Measurements from ENCODE around the gene FAM120A.

DNA sequence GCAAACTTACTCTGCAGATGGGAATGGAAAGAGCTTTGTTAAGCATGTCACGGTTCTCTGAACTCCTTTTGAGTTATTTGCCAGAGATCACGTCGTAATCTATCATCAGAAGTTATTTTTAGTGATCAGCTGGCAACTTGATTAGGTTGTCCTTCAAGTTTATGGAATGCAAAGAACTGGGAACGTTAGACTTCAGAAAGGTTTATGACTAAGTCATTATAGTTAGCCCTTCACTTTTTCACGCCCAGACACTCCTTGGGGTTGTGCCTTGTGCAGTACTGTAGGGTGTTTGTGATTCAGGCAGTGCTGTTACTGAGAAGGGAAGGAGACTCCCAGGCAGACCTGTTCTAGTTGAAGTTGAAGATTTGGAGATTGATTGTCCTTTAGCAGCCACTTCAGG lies 98.1 kb downstream of the FAM120A start:
- TF ChIP-seq, protein P1, sequence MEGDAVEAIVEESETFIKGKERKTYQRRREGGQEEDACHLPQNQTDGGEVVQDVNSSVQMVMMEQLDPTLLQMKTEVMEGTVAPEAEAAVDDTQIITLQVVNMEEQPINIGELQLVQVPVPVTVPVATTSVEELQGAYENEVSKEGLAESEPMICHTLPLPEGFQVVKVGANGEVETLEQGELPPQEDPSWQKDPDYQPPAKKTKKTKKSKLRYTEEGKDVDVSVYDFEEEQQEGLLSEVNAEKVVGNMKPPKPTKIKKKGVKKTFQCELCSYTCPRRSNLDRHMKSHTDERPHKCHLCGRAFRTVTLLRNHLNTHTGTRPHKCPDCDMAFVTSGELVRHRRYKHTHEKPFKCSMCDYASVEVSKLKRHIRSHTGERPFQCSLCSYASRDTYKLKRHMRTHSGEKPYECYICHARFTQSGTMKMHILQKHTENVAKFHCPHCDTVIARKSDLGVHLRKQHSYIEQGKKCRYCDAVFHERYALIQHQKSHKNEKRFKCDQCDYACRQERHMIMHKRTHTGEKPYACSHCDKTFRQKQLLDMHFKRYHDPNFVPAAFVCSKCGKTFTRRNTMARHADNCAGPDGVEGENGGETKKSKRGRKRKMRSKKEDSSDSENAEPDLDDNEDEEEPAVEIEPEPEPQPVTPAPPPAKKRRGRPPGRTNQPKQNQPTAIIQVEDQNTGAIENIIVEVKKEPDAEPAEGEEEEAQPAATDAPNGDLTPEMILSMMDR (IDR thresholded peaks at IDR 0.05): no peak
- TF ChIP-seq POLR2A (IDR thresholded peaks at IDR 0.05): no peak

Data from adrenal gland (tissue), 5 donors.